ENCODE results near the gene ADISSP.

GRCh38 chr20:3787324-3788014 lies 19.9 kb upstream of the ADISSP start:
- TF ChIP-seq POLR2AphosphoS5 (IDR thresholded peaks at IDR 0.05; ENCODE audit: low read depth, low read length) (no peak), POU2F2 (IDR thresholded peaks at IDR 0.05; ENCODE audit: low read depth, low read length) (no peak), POLR2A (IDR thresholded peaks at IDR 0.05; ENCODE audit: low read depth, low read length) (no peak)
